Superior temporal gyrus (tissue), 1 donor: ENCODE measurements around the gene CD38.
"Not testable (repeated sequence)": the region's sequence is repeated elsewhere in the genome, so short reads cannot be mapped to it uniquely, and the experiment has no call there.

Experiments
- DNase-seq: peaks from one replicate; pipeline ENCODE4 v3.0.0-alpha.2; 2016; ENCODE audit errors: extremely low spot score

CD38 gene

GRCh38 chr4:15762460-15762859 lies 15.7 kb upstream of the CD38 start:
- not testable (repeated sequence) for DNase-seq

- no peak for DNase-seq
Measured at GRCh38 chr4:15765391-15765790, 12.7 kb upstream of the CD38 start.

GRCh38 chr4:15765910-15766697 lies 12.0 kb upstream of the CD38 start:
- DNase-seq = no peak

- no peak for DNase-seq
Measured at GRCh38 chr4:15766821-15767220, 11.3 kb upstream of the CD38 start.

- DNase-seq = no peak
Measured at GRCh38 chr4:15769202-15769601, 8.9 kb upstream of the CD38 start.

GRCh38 chr4:15771216-15772058 lies 6.7 kb upstream of the CD38 start:
- DNase-seq = no peak

GRCh38 chr4:15774020-15774420 lies 4.1 kb upstream of the CD38 start:
- no peak for DNase-seq

GRCh38 chr4:15776871-15777648 lies 1.1 kb upstream of the CD38 start:
- no peak for DNase-seq

- no peak for DNase-seq
Measured at GRCh38 chr4:15777697-15778288, 335 bp upstream of the CD38 start.

GRCh38 chr4:15779306-15779705 lies 1.2 kb downstream of the CD38 start:
- peak; percentile 80 for DNase-seq

GRCh38 chr4:15779809-15780208 lies 1.7 kb downstream of the CD38 start:
- DNase-seq = no peak

GRCh38 chr4:15781427-15782095 lies 3.4 kb downstream of the CD38 start:
- no peak for DNase-seq

- DNase-seq = no peak
Measured at GRCh38 chr4:15783676-15784075, 5.5 kb downstream of the CD38 start.

- no peak for DNase-seq
Measured at GRCh38 chr4:15784959-15785634, 7.0 kb downstream of the CD38 start.

- no peak for DNase-seq
Measured at GRCh38 chr4:15786743-15787142, 8.6 kb downstream of the CD38 start.

- no peak for DNase-seq
Measured at GRCh38 chr4:15792974-15793373, 14.8 kb downstream of the CD38 start.

- peak; percentile 68 for DNase-seq
Measured at GRCh38 chr4:15793506-15794363, 15.6 kb downstream of the CD38 start.

- DNase-seq = no peak
Measured at GRCh38 chr4:15794426-15794825, 16.3 kb downstream of the CD38 start.

GRCh38 chr4:15794905-15795304 lies 16.8 kb downstream of the CD38 start:
- no peak for DNase-seq

GRCh38 chr4:15797320-15797719 lies 19.2 kb downstream of the CD38 start:
- no peak for DNase-seq
